CD4-positive, CD25-positive, alpha-beta regulatory T cell (primary cell): ENCODE data around the gene NCOR1. TPM values are rescaled to one million over a fixed set of nuclear protein-coding genes. Genes with fewer than 3 reads are reported as not detected.

ENCODE experiments used
- ATAC-seq, 2 donors: fragments of 150-1000 bp; cut with Tn5 transposase; one replicate each; pipeline ENCODE4 v1.10.0; 2021; ENCODE audit warnings: low read depth in 2 of 2, moderate number of reproducible peaks in 2 of 2, moderate library complexity in 1 of 2
- DNase-seq, 3 donors: peaks; one replicate each; pipeline versions ENCODE4 v3.0.0 to v3.0.0-alpha.2; 2012 to 2022; ENCODE audit warnings: mixed read lengths in 1 of 3
- H3K27ac ChIP-seq: one replicate; pipeline ENCODE4 v1.7.0; 2013; ENCODE audit warnings: mild to moderate bottlenecking, low read length; ENCODE audit not compliant: insufficient read depth, poor library complexity, severe bottlenecking
- H3K27me3 ChIP-seq: one replicate; pipeline ENCODE4 v1.7.0; 2013; ENCODE audit warnings: low read length; ENCODE audit not compliant: control insufficient read depth, insufficient read depth
- H3K36me3 ChIP-seq: one replicate; pipeline ENCODE4 v1.7.0; 2013; ENCODE audit warnings: mild to moderate bottlenecking, low read length, moderate library complexity; ENCODE audit not compliant: control insufficient read depth, insufficient read depth
- H3K4me1 ChIP-seq: 2 replicates; pipeline ENCODE4 v1.7.0; 2013; ENCODE audit warnings: mild to moderate bottlenecking, low read length; ENCODE audit not compliant: insufficient read depth, control insufficient read depth, poor library complexity, severe bottlenecking
- H3K4me3 ChIP-seq: one replicate; pipeline ENCODE4 v1.7.0; 2013; ENCODE audit warnings: low read depth, mild to moderate bottlenecking, low read length, moderate library complexity
- H3K9me3 ChIP-seq, 2 experiments: 1 replicate in 1 of 2; 2 replicates in 1 of 2; pipeline ENCODE4 v1.7.0; 2013; ENCODE audit warnings: low read length in 2 of 2, mild to moderate bottlenecking in 1 of 2, moderate library complexity in 1 of 2; ENCODE audit not compliant: control insufficient read depth in 2 of 2
- H3K27ac Mint-ChIP-seq, 3 donors: one replicate each; pipeline ENCODE4 v1.8.0; 2020 to 2022; ENCODE audit warnings: mild to moderate bottlenecking in 3 of 3, mixed read lengths in 3 of 3, moderate library complexity in 2 of 3
- H3K27me3 Mint-ChIP-seq: one replicate; pipeline ENCODE4 v1.8.0; 2022; ENCODE audit warnings: mild to moderate bottlenecking, mixed read lengths
- H3K36me3 Mint-ChIP-seq: one replicate; pipeline ENCODE4 v1.8.0; 2020; ENCODE audit warnings: mixed read lengths
- H3K4me1 Mint-ChIP-seq, 4 donors: one replicate each; pipeline ENCODE4 v1.8.0; 2020 to 2022; ENCODE audit warnings: mixed read lengths in 4 of 4, mild to moderate bottlenecking in 1 of 4
- H3K4me3 Mint-ChIP-seq, 4 donors: one replicate each; pipeline ENCODE4 v1.8.0; 2020 to 2022; ENCODE audit warnings: mild to moderate bottlenecking in 4 of 4, mixed read lengths in 4 of 4, moderate library complexity in 3 of 4
- H3K9me3 Mint-ChIP-seq, 7 donors: one replicate each; pipeline ENCODE4 v1.8.0; 2020 to 2022; ENCODE audit warnings: mixed read lengths in 7 of 7, mild to moderate bottlenecking in 3 of 7, moderate library complexity in 2 of 7
- polyA plus RNA-seq, 4 donors: library from polyadenylated mRNA; unstranded; fragments of 300-500 nt; fragmentation: Illumina TruSeq; gene quantifications; one replicate each; pipeline ENCODE4 v1.2.3, GENCODE V29; 2021
- total RNA-seq: library from RNA; stranded (reverse); gene quantifications from one replicate; pipeline ENCODE4 v1.2.3, GENCODE V29; 2022

Gene NCOR1
- total and polyA plus RNA-seq, 5 donors from 2014 or later: 65.8 to 216 (median 67.3) TPM

- Mint-ChIP-seq H3K27ac (peak overlapping the region; percentile 87 to 97 (median 90)), H3K9me3 (no peaks in the 10 kb centered on the region), H3K4me1 (peaks cover 18 to 36% (median 30%) of the 10 kb centered on the region in 4 donors), H3K4me3 (no peak overlapping the region), H3K27me3 (no peaks in the 10 kb centered on the region), H3K36me3 (peaks cover 67% of the 10 kb centered on the region)
- Histone ChIP-seq H3K36me3 (peaks cover 78% of the 10 kb centered on the region), H3K27ac (peak overlapping the region; percentile 81), H3K9me3 (no peaks in the 10 kb centered on the region), H3K4me3 (no peak overlapping the region), H3K4me1 (peaks cover 9% of the 10 kb centered on the region), H3K27me3 (no peaks in the 10 kb centered on the region)
- ATAC-seq: no peak
- no peak for DNase-seq
Observed at GRCh38 chr17:16026895-16027294, 188.4 kb downstream of the NCOR1 start.

- Histone ChIP-seq H3K36me3 (peaks cover 69% of the 10 kb centered on the region), H3K27ac (no peak overlapping the region), H3K9me3 (no peaks in the 10 kb centered on the region), H3K27me3 (no peaks in the 10 kb centered on the region), H3K4me3 (no peak overlapping the region), H3K4me1 (peaks cover 9% of the 10 kb centered on the region)
- H3K36me3 Mint-ChIP-seq: peaks cover 65% of the 10 kb centered on the region
- H3K27ac Mint-ChIP-seq: peak overlapping the region in 1 of 3 donors; percentile 87
- H3K27me3 Mint-ChIP-seq: no peaks in the 10 kb centered on the region
- no peaks in the 10 kb centered on the region for H3K9me3 Mint-ChIP-seq
- no peak for DNase-seq
- no peak for ATAC-seq
- H3K4me3 Mint-ChIP-seq: no peak overlapping the region
- H3K4me1 Mint-ChIP-seq: peaks cover 26 to 39% (median 35%) of the 10 kb centered on the region in 4 donors
Observed at GRCh38 chr17:16025202-16025601, 190.1 kb downstream of the NCOR1 start.

GRCh38 chr17:16023881-16024280 is 191.5 kb downstream of the NCOR1 start:
- Histone ChIP-seq H3K27me3 (no peaks in the 10 kb centered on the region), H3K27ac (no peak overlapping the region), H3K36me3 (peaks cover 58% of the 10 kb centered on the region), H3K9me3 (no peaks in the 10 kb centered on the region), H3K4me1 (peaks cover 9% of the 10 kb centered on the region), H3K4me3 (no peak overlapping the region)
- Mint-ChIP-seq H3K4me3 (no peak overlapping the region), H3K9me3 (no peaks in the 10 kb centered on the region), H3K4me1 (peaks cover 22 to 40% (median 38%) of the 10 kb centered on the region in 4 donors), H3K36me3 (peaks cover 66% of the 10 kb centered on the region), H3K27ac (no peak overlapping the region), H3K27me3 (no peaks in the 10 kb centered on the region)
- DNase-seq: no peak
- ATAC-seq: no peak

GRCh38 chr17:16019347-16019746 is 196.0 kb downstream of the NCOR1 start:
- DNase-seq (no peak), ATAC-seq (no peak)
- H3K4me3 ChIP-seq: no peak overlapping the region
- H3K9me3 Mint-ChIP-seq: no peaks in the 10 kb centered on the region
- no peaks in the 10 kb centered on the region for H3K27me3 ChIP-seq
- H3K36me3 ChIP-seq: peaks cover 36% of the 10 kb centered on the region
- H3K27ac Mint-ChIP-seq: peak overlapping the region in 2 of 3 donors; percentile 72 to 77
- H3K4me3 Mint-ChIP-seq: no peak overlapping the region
- H3K9me3 ChIP-seq: no peaks in the 10 kb centered on the region
- no peak overlapping the region for H3K27ac ChIP-seq
- peaks cover 22 to 38% (median 30%) of the 10 kb centered on the region in 4 donors for H3K4me1 Mint-ChIP-seq
- H3K36me3 Mint-ChIP-seq: peaks cover 51% of the 10 kb centered on the region
- no peaks in the 10 kb centered on the region for H3K4me1 ChIP-seq
- H3K27me3 Mint-ChIP-seq: no peaks in the 10 kb centered on the region

- Histone ChIP-seq H3K27ac (no peak overlapping the region), H3K9me3 (no peaks in the 10 kb centered on the region), H3K4me3 (no peak overlapping the region), H3K36me3 (peaks cover 48% of the 10 kb centered on the region), H3K27me3 (no peaks in the 10 kb centered on the region), H3K4me1 (no peaks in the 10 kb centered on the region)
- Mint-ChIP-seq H3K4me3 (no peak overlapping the region), H3K9me3 (no peaks in the 10 kb centered on the region), H3K36me3 (peaks cover 41% of the 10 kb centered on the region), H3K4me1 (peaks cover 13 to 35% (median 22%) of the 10 kb centered on the region in 4 donors), H3K27me3 (no peaks in the 10 kb centered on the region), H3K27ac (no peak overlapping the region)
- DNase-seq (no peak), ATAC-seq (no peak)
Observed at GRCh38 chr17:16013943-16014407, 201.4 kb downstream of the NCOR1 start.

- no peaks in the 10 kb centered on the region for H3K9me3 Mint-ChIP-seq
- no peak for DNase-seq
- no peaks in the 10 kb centered on the region for H3K4me1 ChIP-seq
- no peak overlapping the region for H3K27ac Mint-ChIP-seq
- no peak overlapping the region for H3K27ac ChIP-seq
- H3K4me3 ChIP-seq: no peak overlapping the region
- H3K4me1 Mint-ChIP-seq: peaks cover 13 to 44% (median 27%) of the 10 kb centered on the region in 4 donors
- no peaks in the 10 kb centered on the region for H3K27me3 Mint-ChIP-seq
- H3K4me3 Mint-ChIP-seq: no peak overlapping the region
- no peaks in the 10 kb centered on the region for H3K27me3 ChIP-seq
- peaks cover 83% of the 10 kb centered on the region for H3K36me3 ChIP-seq
- H3K36me3 Mint-ChIP-seq: peaks cover 52% of the 10 kb centered on the region
- no peaks in the 10 kb centered on the region for H3K9me3 ChIP-seq
- ATAC-seq: no peak
Observed at GRCh38 chr17:16007439-16007838, 207.9 kb downstream of the NCOR1 start.

- no peak overlapping the region for H3K4me3 Mint-ChIP-seq
- DNase-seq (no peak), ATAC-seq (no peak)
- Histone ChIP-seq H3K4me1 (peaks cover 13% of the 10 kb centered on the region), H3K9me3 (no peaks in the 10 kb centered on the region), H3K4me3 (no peak overlapping the region), H3K27me3 (no peaks in the 10 kb centered on the region), H3K36me3 (peaks cover 79% of the 10 kb centered on the region), H3K27ac (no peak overlapping the region)
- peaks cover 56% of the 10 kb centered on the region for H3K36me3 Mint-ChIP-seq
- H3K9me3 Mint-ChIP-seq: no peaks in the 10 kb centered on the region
- peak overlapping the region in 1 of 3 donors; percentile 18 for H3K27ac Mint-ChIP-seq
- H3K4me1 Mint-ChIP-seq: peaks cover 26 to 48% (median 35%) of the 10 kb centered on the region in 4 donors
- H3K27me3 Mint-ChIP-seq: no peaks in the 10 kb centered on the region
Observed at GRCh38 chr17:16005636-16006035, 209.7 kb downstream of the NCOR1 start.

GRCh38 chr17:16003841-16004240 is 211.5 kb downstream of the NCOR1 start:
- no peak overlapping the region for H3K4me3 ChIP-seq
- no peak for ATAC-seq
- H3K27me3 ChIP-seq: no peaks in the 10 kb centered on the region
- H3K9me3 Mint-ChIP-seq: no peaks in the 10 kb centered on the region
- DNase-seq: no peak
- peaks cover 30 to 52% (median 38%) of the 10 kb centered on the region in 4 donors for H3K4me1 Mint-ChIP-seq
- H3K36me3 ChIP-seq: peaks cover 71% of the 10 kb centered on the region
- peak overlapping the region in 1 of 3 donors; percentile 21 for H3K27ac Mint-ChIP-seq
- H3K27ac ChIP-seq: no peak overlapping the region
- peak overlapping the region in 1 of 4 donors; percentile 75 for H3K4me3 Mint-ChIP-seq
- H3K36me3 Mint-ChIP-seq: peaks cover 48% of the 10 kb centered on the region
- H3K4me1 ChIP-seq: peaks cover 20% of the 10 kb centered on the region
- H3K9me3 ChIP-seq: no peaks in the 10 kb centered on the region
- H3K27me3 Mint-ChIP-seq: no peaks in the 10 kb centered on the region
